Liver (tissue), 3 donors: ENCODE data around the gene CDK5R1.

Experiments used
- EGR1 ChIP-seq, 2 donors: IDR thresholded peaks; 2 replicates each; pipeline ENCODE4 v1.6.1; 2016 to 2018; ENCODE audit warnings: antibody characterized with exemption in 2 of 2, low read depth in 2 of 2
- GABPA ChIP-seq, 2 donors: IDR thresholded peaks in 1 of 2; conservative IDR thresholded peaks in 1 of 2; 2 replicates each; pipeline ENCODE4 v1.6.1; 2016; ENCODE audit warnings: antibody characterized with exemption in 2 of 2, mild to moderate bottlenecking in 1 of 2, moderate library complexity in 1 of 2
- RAD21 ChIP-seq, 2 donors: IDR thresholded peaks; 2 replicates each; pipeline ENCODE4 v1.6.1; 2016; ENCODE audit warnings: antibody characterized with exemption in 2 of 2, mild to moderate bottlenecking in 2 of 2
- SP1 ChIP-seq: IDR thresholded peaks from 2 replicates; pipeline ENCODE4 v1.6.1; 2018; ENCODE audit warnings: antibody characterized with exemption, mild to moderate bottlenecking
- YY1 ChIP-seq: IDR thresholded peaks from 2 replicates; pipeline ENCODE4 v1.6.1; 2016; ENCODE audit warnings: antibody characterized with exemption, mild to moderate bottlenecking
- TF ChIP-seq, protein P1 (sequence below): fragments of 150-350 bp; IDR thresholded peaks from 2 replicates; pipeline ENCODE4 v1.5.1; 2017; ENCODE audit warnings: improper control_type of control experiment, low read depth, low read length; ENCODE audit not compliant: missing input control
- TF ChIP-seq, protein P2 (sequence below): IDR thresholded peaks from 2 replicates; pipeline ENCODE4 v1.6.1; 2016; ENCODE audit warnings: antibody characterized with exemption
- donor health status: healthy.
- donor health status: healthy.

DNA sequence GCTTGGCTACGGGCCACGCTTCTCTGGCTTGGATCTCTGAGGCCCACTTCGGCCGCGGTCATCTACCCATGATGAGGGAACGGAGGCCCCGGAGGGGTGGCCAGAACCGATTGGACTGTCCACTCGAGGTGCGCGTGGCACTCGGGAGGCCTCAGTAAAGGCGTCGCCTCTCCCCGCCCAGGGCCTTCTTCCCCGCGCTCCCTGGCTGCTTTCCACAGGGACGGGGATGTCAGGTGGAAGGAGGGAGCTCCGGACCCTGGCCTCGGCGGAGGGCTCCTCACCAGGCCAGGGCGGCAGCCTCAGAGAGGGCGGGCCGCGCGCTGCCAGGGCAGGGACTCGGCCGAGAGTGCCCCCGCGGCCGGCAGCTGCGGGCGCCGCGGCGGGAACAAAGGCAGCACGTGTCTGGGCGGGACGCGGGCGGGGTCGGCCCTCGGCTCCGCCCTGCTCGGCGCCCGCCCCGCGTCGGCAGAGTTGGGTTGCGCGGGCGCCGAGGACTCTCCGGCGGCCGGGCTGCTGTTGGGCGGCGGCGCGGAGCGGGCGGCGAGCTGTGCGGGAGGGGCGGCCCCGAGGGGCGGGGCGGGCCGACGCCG lies 587 bp upstream of the CDK5R1 start:
- TF ChIP-seq, protein P1, sequence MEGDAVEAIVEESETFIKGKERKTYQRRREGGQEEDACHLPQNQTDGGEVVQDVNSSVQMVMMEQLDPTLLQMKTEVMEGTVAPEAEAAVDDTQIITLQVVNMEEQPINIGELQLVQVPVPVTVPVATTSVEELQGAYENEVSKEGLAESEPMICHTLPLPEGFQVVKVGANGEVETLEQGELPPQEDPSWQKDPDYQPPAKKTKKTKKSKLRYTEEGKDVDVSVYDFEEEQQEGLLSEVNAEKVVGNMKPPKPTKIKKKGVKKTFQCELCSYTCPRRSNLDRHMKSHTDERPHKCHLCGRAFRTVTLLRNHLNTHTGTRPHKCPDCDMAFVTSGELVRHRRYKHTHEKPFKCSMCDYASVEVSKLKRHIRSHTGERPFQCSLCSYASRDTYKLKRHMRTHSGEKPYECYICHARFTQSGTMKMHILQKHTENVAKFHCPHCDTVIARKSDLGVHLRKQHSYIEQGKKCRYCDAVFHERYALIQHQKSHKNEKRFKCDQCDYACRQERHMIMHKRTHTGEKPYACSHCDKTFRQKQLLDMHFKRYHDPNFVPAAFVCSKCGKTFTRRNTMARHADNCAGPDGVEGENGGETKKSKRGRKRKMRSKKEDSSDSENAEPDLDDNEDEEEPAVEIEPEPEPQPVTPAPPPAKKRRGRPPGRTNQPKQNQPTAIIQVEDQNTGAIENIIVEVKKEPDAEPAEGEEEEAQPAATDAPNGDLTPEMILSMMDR = no peak
- TF ChIP-seq RAD21 (IDR thresholded peaks at IDR 0.05) (no peak), YY1 (no peak), EGR1 (IDR thresholded peaks at IDR 0.05; ENCODE audit: low read depth in 2 of 2) (no peak), GABPA (IDR thresholded peaks at IDR 0.05 in 1 of 2, conservative IDR thresholded peaks at IDR 0.05 in 1 of 2) (no peak), SP1 (no peak)
- TF ChIP-seq, protein P2, sequence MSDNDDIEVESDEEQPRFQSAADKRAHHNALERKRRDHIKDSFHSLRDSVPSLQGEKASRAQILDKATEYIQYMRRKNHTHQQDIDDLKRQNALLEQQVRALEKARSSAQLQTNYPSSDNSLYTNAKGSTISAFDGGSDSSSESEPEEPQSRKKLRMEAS = no peak
